H1 (cell line): ENCODE results near the gene MCF2L2. TPM values are rescaled to one million over a fixed set of nuclear protein-coding genes. Genes with fewer than 3 reads are reported as not detected.

Experiments used
- GABPA ChIP-seq: IDR thresholded peaks from 2 replicates; pipeline ENCODE4 v1.6.1; 2011; ENCODE audit warnings: mild to moderate bottlenecking, low read length, moderate library complexity, borderline replicate concordance; ENCODE audit not compliant: insufficient read depth
- POU5F1 ChIP-seq: IDR thresholded peaks from 2 replicates; pipeline ENCODE4 v1.6.1; 2011; ENCODE audit warnings: low read depth, mild to moderate bottlenecking, low read length, moderate library complexity
- SP2 ChIP-seq: IDR thresholded peaks from 2 replicates; pipeline ENCODE4 v1.6.1; 2012; ENCODE audit warnings: mild to moderate bottlenecking, low read length, inconsistent platforms
- polyA plus RNA-seq, 7 experiments: library from polyadenylated mRNA; depleted of rRNA in 3 of 7; stranded (reverse) in 5 of 7; unstranded in 2 of 7; fragments of >200 nt in 5 of 7; fragments of 200-250 nt in 2 of 7; gene quantifications; 1 replicate in 5 of 7; 2 replicates in 1 of 7; 4 replicates in 1 of 7; pipeline versions ENCODE4 v1.2.1 to v1.2.3, GENCODE V29; 2011 to 2013; ENCODE audit warnings: missing spikeins in 2 of 7, mixed read lengths in 2 of 7
- total RNA-seq: library from RNA; stranded (reverse); fragmentation: NEBNext Ultra II Directional; extraction: Animal tissue kit (Norgen Biotek cat#: 25700); gene quantifications from 2 replicates; pipeline ENCODE4 v1.2.1, GENCODE V29; 2021
- TF ChIP-seq, protein P1 (sequence below): fragments of 300-600 bp; sonication (generic); IDR thresholded peaks from 2 replicates; pipeline ENCODE4 v1.7.1; 2012; ENCODE audit warnings: low read length, moderate library complexity, mild to moderate bottlenecking, inconsistent platforms; ENCODE audit not compliant: insufficient replicate concordance

The MCF2L2 gene
- total and polyA plus RNA-seq, 2 of the 8 experiments (the other 6 are each of a cell fraction or from before 2014, with no cell fraction given) = 4.1 to 13.7 TPM

- TF ChIP-seq, protein P1, sequence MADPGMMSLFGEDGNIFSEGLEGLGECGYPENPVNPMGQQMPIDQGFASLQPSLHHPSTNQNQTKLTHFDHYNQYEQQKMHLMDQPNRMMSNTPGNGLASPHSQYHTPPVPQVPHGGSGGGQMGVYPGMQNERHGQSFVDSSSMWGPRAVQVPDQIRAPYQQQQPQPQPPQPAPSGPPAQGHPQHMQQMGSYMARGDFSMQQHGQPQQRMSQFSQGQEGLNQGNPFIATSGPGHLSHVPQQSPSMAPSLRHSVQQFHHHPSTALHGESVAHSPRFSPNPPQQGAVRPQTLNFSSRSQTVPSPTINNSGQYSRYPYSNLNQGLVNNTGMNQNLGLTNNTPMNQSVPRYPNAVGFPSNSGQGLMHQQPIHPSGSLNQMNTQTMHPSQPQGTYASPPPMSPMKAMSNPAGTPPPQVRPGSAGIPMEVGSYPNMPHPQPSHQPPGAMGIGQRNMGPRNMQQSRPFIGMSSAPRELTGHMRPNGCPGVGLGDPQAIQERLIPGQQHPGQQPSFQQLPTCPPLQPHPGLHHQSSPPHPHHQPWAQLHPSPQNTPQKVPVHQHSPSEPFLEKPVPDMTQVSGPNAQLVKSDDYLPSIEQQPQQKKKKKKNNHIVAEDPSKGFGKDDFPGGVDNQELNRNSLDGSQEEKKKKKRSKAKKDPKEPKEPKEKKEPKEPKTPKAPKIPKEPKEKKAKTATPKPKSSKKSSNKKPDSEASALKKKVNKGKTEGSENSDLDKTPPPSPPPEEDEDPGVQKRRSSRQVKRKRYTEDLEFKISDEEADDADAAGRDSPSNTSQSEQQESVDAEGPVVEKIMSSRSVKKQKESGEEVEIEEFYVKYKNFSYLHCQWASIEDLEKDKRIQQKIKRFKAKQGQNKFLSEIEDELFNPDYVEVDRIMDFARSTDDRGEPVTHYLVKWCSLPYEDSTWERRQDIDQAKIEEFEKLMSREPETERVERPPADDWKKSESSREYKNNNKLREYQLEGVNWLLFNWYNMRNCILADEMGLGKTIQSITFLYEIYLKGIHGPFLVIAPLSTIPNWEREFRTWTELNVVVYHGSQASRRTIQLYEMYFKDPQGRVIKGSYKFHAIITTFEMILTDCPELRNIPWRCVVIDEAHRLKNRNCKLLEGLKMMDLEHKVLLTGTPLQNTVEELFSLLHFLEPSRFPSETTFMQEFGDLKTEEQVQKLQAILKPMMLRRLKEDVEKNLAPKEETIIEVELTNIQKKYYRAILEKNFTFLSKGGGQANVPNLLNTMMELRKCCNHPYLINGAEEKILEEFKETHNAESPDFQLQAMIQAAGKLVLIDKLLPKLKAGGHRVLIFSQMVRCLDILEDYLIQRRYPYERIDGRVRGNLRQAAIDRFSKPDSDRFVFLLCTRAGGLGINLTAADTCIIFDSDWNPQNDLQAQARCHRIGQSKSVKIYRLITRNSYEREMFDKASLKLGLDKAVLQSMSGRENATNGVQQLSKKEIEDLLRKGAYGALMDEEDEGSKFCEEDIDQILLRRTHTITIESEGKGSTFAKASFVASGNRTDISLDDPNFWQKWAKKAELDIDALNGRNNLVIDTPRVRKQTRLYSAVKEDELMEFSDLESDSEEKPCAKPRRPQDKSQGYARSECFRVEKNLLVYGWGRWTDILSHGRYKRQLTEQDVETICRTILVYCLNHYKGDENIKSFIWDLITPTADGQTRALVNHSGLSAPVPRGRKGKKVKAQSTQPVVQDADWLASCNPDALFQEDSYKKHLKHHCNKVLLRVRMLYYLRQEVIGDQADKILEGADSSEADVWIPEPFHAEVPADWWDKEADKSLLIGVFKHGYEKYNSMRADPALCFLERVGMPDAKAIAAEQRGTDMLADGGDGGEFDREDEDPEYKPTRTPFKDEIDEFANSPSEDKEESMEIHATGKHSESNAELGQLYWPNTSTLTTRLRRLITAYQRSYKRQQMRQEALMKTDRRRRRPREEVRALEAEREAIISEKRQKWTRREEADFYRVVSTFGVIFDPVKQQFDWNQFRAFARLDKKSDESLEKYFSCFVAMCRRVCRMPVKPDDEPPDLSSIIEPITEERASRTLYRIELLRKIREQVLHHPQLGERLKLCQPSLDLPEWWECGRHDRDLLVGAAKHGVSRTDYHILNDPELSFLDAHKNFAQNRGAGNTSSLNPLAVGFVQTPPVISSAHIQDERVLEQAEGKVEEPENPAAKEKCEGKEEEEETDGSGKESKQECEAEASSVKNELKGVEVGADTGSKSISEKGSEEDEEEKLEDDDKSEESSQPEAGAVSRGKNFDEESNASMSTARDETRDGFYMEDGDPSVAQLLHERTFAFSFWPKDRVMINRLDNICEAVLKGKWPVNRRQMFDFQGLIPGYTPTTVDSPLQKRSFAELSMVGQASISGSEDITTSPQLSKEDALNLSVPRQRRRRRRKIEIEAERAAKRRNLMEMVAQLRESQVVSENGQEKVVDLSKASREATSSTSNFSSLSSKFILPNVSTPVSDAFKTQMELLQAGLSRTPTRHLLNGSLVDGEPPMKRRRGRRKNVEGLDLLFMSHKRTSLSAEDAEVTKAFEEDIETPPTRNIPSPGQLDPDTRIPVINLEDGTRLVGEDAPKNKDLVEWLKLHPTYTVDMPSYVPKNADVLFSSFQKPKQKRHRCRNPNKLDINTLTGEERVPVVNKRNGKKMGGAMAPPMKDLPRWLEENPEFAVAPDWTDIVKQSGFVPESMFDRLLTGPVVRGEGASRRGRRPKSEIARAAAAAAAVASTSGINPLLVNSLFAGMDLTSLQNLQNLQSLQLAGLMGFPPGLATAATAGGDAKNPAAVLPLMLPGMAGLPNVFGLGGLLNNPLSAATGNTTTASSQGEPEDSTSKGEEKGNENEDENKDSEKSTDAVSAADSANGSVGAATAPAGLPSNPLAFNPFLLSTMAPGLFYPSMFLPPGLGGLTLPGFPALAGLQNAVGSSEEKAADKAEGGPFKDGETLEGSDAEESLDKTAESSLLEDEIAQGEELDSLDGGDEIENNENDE = no peak
- TF ChIP-seq SP2 (no peak), POU5F1 (no peak), GABPA (peak; percentile 69; the same call in 1 of the 2 replicates)
Observed at GRCh38 chr3:183427876-183428446, 458 bp downstream of the MCF2L2 start (continued).
